HEK293T (cell line): ENCODE data around the gene GALNT2.

Source experiments
- FOXA1 ChIP-seq: fragments of 450-650 bp; IDR thresholded peaks from 2 replicates; pipeline ENCODE4 v1.6.1; 2016; ENCODE audit warnings: mild to moderate bottlenecking
- HDGF ChIP-seq: fragments of 450-650 bp; IDR thresholded peaks from 2 replicates; pipeline ENCODE4 v1.6.1; 2017; ENCODE audit warnings: antibody characterized with exemption, borderline replicate concordance
- LEF1 ChIP-seq: fragments of 450-650 bp; IDR thresholded peaks from 2 replicates; pipeline ENCODE4 v1.6.1; 2017; ENCODE audit warnings: mild to moderate bottlenecking, borderline replicate concordance
- SP1 ChIP-seq: fragments of 450-650 bp; IDR thresholded peaks from 2 replicates; pipeline ENCODE4 v1.6.1; 2017
- SUZ12 ChIP-seq: fragments of 450-650 bp; IDR thresholded peaks from 2 replicates; pipeline ENCODE4 v1.6.1; 2016; ENCODE audit warnings: mild to moderate bottlenecking

DNA sequence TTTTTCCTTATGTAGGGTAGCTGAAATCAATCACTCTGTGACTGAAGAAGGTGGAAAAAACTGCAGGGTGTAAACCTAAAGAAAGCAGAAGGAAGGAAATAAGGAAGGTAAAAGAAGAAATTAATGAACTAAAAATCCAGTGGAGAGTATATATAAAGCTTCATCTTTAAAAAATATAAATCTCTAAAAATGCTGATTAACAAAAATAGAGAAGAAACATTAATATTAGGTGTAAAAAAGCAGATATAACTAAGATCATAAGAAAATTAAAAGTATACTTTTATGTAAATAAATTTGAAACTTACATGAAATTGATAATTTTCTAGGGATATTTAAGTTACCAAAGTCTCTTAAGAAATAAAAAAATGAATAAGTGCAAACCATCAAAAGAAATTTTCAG is 159.8 kb downstream of the GALNT2 start:
- TF ChIP-seq FOXA1 (no peak), SUZ12 (no peak), SP1 (no peak), HDGF (no peak), LEF1 (no peak)
